ENCODE data around the gene OR1N1. TPM values are rescaled to one million over a fixed set of nuclear protein-coding genes. Genes with fewer than 3 reads are reported as not detected.

The OR1N1 gene
- total and polyA plus RNA-seq, 2 donors (not counting 3 experiments of a cell fraction or from before 2014, with no cell fraction given) = 0.08 TPM; not detected in 1

DNA sequence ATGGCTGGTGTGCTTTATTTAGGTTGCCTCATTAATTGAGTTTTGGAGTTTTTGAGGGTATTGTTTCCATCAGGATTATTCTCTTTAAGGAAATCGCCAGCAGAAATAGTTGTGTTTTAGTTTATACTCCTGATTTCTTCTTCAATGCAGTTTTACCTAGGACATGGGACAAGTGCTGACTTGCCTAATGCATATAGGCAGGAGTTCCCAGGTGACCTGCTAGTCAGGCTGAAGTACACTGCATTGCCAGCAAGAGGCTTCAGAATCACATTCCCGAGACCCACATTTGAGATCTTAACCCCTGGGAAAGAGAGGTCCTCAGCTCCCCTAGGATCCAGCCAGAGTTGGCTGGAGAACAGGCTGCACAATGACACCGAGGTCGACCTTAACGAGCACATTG is 24.3 kb upstream of the OR1N1 start:
- Histone ChIP-seq H3K79me2 (ENCODE audit: control insufficient read depth, insufficient read depth, low read length) (no peaks in the 10 kb centered on the region), H3K36me3 (ENCODE audit: control insufficient read depth in 2 of 2, extremely low read depth in 1 of 2, insufficient read depth in 2 of 2, low read length in 2 of 2) (no peaks in the 10 kb centered on the region), H3K4me3 (replicated peaks in 1 of 3; ENCODE audit: insufficient read depth in 1 of 3, low read depth in 1 of 3, low read length in 3 of 3) (no peak overlapping the region), H3K9ac (replicated peaks; ENCODE audit: extremely low read depth, insufficient read depth, low read length) (no peak overlapping the region), H3K27ac (ENCODE audit: insufficient read depth, low read depth, low read length) (no peak overlapping the region), H3K4me2 (ENCODE audit: insufficient read depth, low read length) (no peak overlapping the region), H3K27me3 (ENCODE audit: control insufficient read depth in 2 of 2, insufficient read depth in 2 of 2, low read length in 2 of 2) (peaks cover 2 to 3% of the 10 kb centered on the region in 2 experiments), H4K20me1 (replicated peaks; ENCODE audit: control insufficient read depth, extremely low read depth, insufficient read depth, low read length) (no peaks in the 10 kb centered on the region), H3K9me1 (replicated peaks; ENCODE audit: control insufficient read depth, extremely low read depth, insufficient read depth, low read length) (no peaks in the 10 kb centered on the region), H2AFZ (ENCODE audit: low read depth, low read length) (no peak overlapping the region), H3K9me3 (replicated peaks; ENCODE audit: control insufficient read depth, insufficient read depth, low read length) (no peaks in the 10 kb centered on the region), H3K4me1 (ENCODE audit: control insufficient read depth, extremely low read depth, insufficient read depth, low read length) (no peaks in the 10 kb centered on the region)
- no peak for DNase-seq (ENCODE audit: low read depth, low spot score)
- POLR2A ChIA-PET = no interaction called here
- dilution Hi-C loops (cut with MboI; ENCODE audit: extremely low pct_ligation_motif_present, low sequenced_read_pairs) = no loop called here
- CTCF ChIA-PET = interaction anchor here (1.0 kb wide), 1 partner anchor 52 kb away, joined by 3 read pairs; no protein-coding TSS in a partner anchor
- intact Hi-C loops (cut with micrococcal nuclease) = no loop called here
- no TSS peak for BruUV-seq (replicated peaks)
- no peak for FAIRE-seq
- no peak for TF ChIP-seq JUN (IDR thresholded peaks at IDR 0.05; ENCODE audit: borderline replicate concordance, insufficient read depth, insufficient read length, low read depth)
- TF ChIP-seq MYC (IDR thresholded peaks at IDR 0.05; ENCODE audit: low read depth, low read length) = no peak
- TF ChIP-seq FOS (IDR thresholded peaks at IDR 0.05; ENCODE audit: borderline replicate concordance, insufficient read depth, low read length) = no peak
- TF ChIP-seq, protein P1, sequence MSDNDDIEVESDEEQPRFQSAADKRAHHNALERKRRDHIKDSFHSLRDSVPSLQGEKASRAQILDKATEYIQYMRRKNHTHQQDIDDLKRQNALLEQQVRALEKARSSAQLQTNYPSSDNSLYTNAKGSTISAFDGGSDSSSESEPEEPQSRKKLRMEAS (IDR thresholded peaks at IDR 0.05; ENCODE audit: insufficient read depth, insufficient read length) = no peak
- TF ChIP-seq EZH2 (IDR thresholded peaks at IDR 0.05; ENCODE audit: borderline replicate concordance, low read depth, low read length, severe bottlenecking) = no peak
- no peak for TF ChIP-seq GATA2 (IDR thresholded peaks at IDR 0.05; ENCODE audit: insufficient read depth, insufficient read length, low read depth, low read length)

DNA sequence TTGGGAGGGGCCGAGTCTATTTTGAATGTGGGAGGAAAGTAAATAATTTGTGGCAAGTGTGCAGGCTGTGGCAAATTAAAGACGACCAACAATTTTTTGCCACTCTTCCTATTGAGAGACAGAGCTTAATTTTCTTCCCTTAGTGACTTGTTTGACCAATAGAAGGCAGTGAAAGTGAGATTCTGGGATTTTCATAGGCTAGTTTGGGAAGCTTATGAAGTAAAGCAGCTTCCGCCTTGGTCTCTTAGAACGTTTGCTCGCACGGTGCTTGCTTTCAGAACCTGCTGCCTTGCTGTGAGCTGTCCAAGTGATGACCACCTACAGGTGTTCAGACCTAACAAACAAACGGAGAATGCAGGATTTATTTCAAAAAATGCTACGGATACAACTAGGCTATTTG is 19.1 kb upstream of the OR1N1 start:
- TF ChIP-seq EZH2 (IDR thresholded peaks at IDR 0.05; ENCODE audit: borderline replicate concordance, low read depth, low read length, severe bottlenecking) (no peak), JUN (IDR thresholded peaks at IDR 0.05; ENCODE audit: borderline replicate concordance, insufficient read depth, insufficient read length, low read depth) (no peak), POLR2AphosphoS5 (IDR thresholded peaks at IDR 0.05; ENCODE audit: insufficient read depth, low read depth, low read length) (no peak), FOS (IDR thresholded peaks at IDR 0.05; ENCODE audit: borderline replicate concordance, insufficient read depth, low read length) (no peak), POLR2A (IDR thresholded peaks at IDR 0.05; ENCODE audit: low read depth, low read length) (no peak), MYC (IDR thresholded peaks at IDR 0.05; ENCODE audit: low read depth, low read length) (no peak), GATA2 (IDR thresholded peaks at IDR 0.05; ENCODE audit: insufficient read depth, insufficient read length, low read depth, low read length) (no peak)
- TF ChIP-seq, protein P1 (IDR thresholded peaks at IDR 0.05; ENCODE audit: insufficient read depth, insufficient read length) = no peak
- TF ChIP-seq, protein P2, sequence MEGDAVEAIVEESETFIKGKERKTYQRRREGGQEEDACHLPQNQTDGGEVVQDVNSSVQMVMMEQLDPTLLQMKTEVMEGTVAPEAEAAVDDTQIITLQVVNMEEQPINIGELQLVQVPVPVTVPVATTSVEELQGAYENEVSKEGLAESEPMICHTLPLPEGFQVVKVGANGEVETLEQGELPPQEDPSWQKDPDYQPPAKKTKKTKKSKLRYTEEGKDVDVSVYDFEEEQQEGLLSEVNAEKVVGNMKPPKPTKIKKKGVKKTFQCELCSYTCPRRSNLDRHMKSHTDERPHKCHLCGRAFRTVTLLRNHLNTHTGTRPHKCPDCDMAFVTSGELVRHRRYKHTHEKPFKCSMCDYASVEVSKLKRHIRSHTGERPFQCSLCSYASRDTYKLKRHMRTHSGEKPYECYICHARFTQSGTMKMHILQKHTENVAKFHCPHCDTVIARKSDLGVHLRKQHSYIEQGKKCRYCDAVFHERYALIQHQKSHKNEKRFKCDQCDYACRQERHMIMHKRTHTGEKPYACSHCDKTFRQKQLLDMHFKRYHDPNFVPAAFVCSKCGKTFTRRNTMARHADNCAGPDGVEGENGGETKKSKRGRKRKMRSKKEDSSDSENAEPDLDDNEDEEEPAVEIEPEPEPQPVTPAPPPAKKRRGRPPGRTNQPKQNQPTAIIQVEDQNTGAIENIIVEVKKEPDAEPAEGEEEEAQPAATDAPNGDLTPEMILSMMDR (IDR thresholded peaks at IDR 0.05; ENCODE audit: extremely low read depth in 1 of 2, insufficient read depth in 1 of 2, low read depth in 1 of 2, low read length in 2 of 2) = no peak
- H3K79me2 ChIP-seq (ENCODE audit: control insufficient read depth, insufficient read depth, low read length) = no peaks in the 10 kb centered on the region
- no peak for FAIRE-seq

More for the DNA sequence above, 19.1 kb upstream of the OR1N1 start:
- no peak for DNase-seq (ENCODE audit: low read depth, low spot score)
- Histone ChIP-seq H3K36me3 (ENCODE audit: control insufficient read depth in 2 of 2, extremely low read depth in 1 of 2, insufficient read depth in 2 of 2, low read length in 2 of 2) (no peaks in the 10 kb centered on the region), H3K9me1 (replicated peaks; ENCODE audit: control insufficient read depth, extremely low read depth, insufficient read depth, low read length) (no peaks in the 10 kb centered on the region), H3K9me3 (replicated peaks; ENCODE audit: control insufficient read depth, insufficient read depth, low read length) (no peaks in the 10 kb centered on the region), H3K27ac (ENCODE audit: insufficient read depth, low read depth, low read length) (no peak overlapping the region), H3K27me3 (ENCODE audit: control insufficient read depth in 2 of 2, insufficient read depth in 2 of 2, low read length in 2 of 2) (peaks cover 0 to 2% of the 10 kb centered on the region in 2 experiments), H3K9ac (replicated peaks; ENCODE audit: extremely low read depth, insufficient read depth, low read length) (no peak overlapping the region), H3K4me2 (ENCODE audit: insufficient read depth, low read length) (no peak overlapping the region), H2AFZ (ENCODE audit: low read depth, low read length) (no peak overlapping the region), H3K4me1 (ENCODE audit: control insufficient read depth, extremely low read depth, insufficient read depth, low read length) (no peaks in the 10 kb centered on the region), H4K20me1 (replicated peaks; ENCODE audit: control insufficient read depth, extremely low read depth, insufficient read depth, low read length) (no peaks in the 10 kb centered on the region), H3K4me3 (replicated peaks in 1 of 3; ENCODE audit: insufficient read depth in 1 of 3, low read depth in 1 of 3, low read length in 3 of 3) (no peak overlapping the region)
- BruUV-seq (replicated peaks) = no TSS peak
- ChIA-PET CTCF (interaction anchor here (0.9 kb wide), 1 partner anchor 11 kb away, joined by 3 read pairs; no protein-coding TSS in a partner anchor), POLR2A (no interaction called here)
- dilution Hi-C loops (cut with MboI; ENCODE audit: extremely low pct_ligation_motif_present, low sequenced_read_pairs) = no loop called here
- intact Hi-C loops (cut with micrococcal nuclease) = no loop called here

All from endothelial cell of umbilical vein (primary cell).